Kidney glomerular epithelial cell (primary cell): ENCODE results near the gene ASB3.

Experiments used
- DNase-seq: peaks from one replicate; lab custom pipeline; 2025; lab: John Stamatoyannopoulos, UW

The ASB3 gene

DNA sequence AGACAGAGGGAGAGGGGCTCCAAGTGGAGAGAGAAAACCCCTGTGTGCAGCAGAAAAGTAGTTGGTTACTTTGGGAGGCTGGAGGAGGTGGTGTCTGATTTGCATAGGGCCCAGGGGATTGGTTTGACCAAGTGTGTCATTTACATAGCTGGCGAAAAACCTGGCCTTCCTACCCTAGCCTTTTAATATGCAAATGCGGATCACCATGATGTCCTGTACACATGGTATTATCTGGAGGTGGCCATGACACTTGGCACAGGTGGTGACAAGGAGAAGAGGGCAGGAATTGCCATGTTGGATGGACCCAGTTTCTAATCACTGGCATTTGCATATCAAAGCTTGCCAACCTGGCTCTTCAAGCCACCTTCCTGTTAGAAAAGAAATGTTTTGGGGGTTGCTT, 140.0 kb downstream of the ASB3 start:
- DNase-seq = no peak

DNA sequence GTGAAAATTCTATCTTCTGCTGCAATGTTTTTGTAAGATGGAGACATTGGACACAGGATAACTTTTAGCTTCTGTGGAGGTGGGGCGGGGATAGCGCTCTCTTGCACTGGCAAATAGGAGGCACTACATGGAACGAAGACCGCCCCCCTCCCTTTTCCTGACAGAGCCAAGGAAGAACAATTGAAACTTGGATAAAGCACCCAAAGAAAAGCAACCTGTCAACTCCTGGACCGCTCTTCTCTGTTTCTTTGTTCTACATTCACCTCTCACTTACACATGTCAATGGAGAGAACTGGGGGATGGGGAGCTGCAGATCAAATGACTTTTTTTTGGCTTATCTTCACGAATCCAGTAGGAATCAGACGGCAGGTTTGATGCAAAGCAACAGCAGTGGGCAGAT, 145.5 kb downstream of the ASB3 start:
- DNase-seq = no peak

DNA sequence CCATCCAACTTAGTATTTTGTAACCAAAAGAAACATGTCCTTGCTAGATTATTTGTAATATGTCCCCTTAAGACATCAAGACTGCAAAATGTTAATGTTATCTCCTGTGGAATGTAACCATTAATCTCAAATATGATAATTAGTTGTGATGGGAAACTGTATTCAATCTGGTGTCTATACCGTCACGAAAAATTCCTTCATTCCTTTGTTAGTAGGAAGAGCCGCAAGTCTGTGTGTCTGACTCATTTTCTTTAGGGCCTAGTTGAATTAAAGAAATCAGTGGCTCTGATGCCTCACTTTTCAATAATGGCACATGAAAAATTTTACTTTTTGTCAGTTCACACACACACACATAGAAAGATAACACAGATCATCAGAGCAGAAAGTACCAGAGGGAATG, 146.3 kb downstream of the ASB3 start:
- DNase-seq = no peak

DNA sequence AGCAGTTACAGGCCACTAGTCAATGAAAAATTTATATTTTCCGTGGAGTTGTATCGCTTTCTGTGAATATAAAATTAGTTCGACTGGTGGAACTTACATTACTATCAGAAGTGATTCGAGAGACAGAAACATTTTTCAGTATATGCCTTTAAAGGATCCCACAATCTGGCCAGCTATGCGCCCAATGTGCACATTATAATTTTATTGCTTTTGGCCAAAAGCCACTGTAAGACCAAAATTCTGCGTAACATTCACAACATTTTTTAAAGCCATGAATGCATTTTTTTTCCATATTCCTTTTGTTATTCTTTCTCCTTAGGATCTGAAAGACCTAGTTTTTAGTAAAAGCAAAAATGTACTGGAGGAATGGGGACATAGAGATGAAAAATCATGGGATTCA, 150.2 kb downstream of the ASB3 start:
- DNase-seq = no peak

DNA sequence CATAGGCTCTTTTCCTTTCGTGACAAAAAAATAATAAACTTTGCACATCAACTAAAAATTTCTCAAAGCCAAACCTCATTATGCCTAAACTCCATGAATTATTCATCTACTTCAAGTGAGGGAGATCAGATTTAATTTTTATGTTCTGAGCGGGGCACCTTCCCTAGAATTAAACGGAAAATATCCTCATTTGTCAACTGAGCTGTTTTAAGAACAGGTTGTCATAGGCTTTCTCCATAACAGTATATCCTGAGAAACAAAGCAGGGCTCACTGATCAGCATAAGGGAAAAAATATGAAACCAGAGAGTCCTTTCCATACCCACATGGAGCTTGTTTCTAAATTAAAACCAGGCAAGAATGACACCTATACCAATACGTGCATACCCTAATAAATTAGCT, 150.6 kb downstream of the ASB3 start:
- DNase-seq = no peak

DNA sequence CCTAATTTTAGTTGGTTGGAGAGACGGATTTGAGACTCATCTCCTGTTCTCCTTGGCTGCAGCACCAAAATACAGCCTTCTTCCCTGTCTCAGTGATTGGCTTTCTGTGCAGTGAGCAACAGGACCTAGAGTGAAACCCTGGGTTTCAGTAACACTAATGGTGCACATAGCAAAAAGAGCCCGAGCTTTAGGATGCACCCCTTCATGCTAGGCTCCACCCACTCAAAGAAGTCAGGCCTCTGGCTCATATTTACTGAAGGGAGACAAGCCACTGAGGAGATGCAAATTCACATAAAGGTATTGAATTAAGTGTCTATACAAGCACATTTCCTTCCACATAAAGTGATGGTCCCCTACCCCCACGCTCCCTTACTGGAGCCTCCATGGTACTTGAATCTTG, 151.1 kb downstream of the ASB3 start:
- DNase-seq = no peak

DNA sequence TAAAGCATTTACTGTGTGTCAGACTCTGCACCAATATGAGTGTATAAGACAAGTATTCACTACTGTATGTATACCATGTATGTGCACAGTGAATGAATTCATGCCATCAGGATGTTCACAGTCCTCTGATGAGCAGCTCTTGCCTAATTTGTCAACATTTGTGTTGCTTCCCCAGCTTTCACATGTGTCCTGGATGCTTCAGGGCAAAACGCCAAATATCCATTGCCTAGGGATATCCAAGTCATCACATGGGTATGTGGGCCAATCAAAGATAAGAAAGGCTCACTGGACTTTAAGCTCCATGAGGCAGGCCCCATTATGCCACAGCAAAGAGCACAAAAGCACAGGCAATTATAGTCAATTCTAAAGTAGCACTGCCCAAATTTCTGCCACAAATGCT, 153.3 kb downstream of the ASB3 start:
- no peak for DNase-seq

DNA sequence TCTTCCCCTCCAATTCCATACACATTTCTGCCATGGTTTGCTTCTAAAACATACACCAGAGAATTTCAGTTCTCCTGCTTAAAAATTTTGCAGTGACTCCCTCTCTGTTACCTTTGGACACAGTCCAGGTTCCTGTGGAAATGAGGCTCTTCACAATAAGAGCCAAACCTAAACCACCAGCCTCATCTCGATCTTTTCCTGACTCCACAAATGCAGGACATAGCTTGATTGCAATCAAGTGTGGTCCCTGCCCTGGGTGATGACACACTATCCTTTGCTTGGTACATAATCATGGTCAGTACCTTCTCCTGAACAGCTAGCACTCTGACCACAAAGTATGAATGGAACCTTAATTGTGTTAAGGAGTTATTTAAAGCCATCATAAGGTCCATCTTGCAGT, 154.0 kb downstream of the ASB3 start:
- peak; percentile 24 for DNase-seq

DNA sequence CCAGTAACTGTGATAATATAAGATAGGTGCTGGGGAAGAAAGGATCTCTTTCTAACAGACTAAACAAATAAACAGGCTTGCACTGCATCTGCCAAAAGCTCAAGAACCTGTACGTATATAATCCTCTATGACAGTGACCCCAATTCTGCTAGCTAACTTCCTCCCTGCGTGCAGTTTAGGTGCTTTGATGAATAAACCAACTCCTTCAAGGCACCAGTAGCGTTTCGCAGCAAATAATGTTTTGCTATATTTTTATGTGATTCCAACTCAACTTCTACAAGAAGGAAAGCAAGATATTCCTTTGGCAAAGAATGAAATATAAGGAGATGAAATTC, 154.7 kb downstream of the ASB3 start:
- DNase-seq = no peak

DNA sequence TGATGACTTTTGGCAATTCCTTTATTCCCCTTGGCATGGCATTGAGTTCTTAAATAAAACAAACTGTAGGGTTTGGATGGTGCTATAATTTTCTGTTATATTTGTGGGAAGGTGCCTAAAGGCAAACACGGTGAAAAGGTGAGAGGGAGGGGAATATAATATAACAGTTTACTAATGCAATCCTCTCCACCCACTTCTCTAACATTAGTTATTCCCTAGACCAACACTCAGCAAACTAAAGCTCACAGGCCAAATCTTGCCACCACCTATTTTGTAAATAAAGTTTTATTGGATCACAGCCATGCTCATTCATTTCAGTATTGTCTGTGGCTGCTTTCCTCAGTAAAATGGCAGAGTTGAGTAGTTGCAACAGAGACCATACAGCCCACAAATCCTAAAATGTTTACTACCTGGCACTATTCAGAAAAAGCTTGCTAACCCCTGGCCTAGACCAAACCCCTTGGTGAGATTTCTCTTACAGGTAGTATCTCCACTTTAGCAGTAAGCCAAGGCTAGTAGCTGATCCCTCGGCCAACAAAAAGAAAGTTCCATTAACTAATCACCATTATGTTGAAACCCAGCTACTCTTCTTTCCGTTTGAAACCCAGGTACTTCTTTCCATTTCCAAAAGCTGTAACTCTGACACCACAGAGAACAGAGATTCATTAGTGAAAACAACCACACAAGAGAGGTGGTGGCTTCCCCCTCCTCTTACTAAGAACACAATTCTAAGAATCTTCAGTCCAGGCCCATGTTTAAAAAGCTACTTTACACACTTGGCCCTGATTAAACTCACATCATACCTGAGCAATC, 155.2 kb downstream of the ASB3 start:
- DNase-seq = no peak

DNA sequence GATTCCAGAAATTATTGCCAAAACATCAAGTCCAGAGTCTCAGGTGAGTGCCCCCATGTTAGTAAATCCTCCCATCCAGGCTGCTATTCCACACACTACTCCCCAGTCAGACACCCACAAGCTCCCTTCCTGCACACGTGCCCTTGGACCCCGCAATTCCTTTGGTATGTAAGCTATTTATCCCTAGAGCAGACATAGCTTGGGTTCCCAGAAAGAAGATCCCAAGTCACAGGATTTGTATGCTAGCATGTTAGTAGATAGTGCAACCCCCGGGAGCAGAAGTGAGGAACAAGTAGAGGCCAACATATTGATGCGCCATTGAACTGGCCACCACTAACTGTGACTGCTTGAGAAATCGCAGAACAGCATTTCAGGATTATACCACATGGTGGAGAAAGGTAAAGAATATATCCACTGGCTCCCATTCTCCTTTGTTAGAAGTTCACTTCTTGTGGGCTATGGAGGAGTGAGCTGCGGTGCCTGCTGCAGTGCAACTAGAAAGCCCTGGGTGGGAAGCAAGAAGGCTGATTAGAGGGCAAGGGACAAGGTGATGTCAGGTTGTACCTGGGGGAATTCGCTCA, 156.6 kb downstream of the ASB3 start:
- no peak for DNase-seq

DNA sequence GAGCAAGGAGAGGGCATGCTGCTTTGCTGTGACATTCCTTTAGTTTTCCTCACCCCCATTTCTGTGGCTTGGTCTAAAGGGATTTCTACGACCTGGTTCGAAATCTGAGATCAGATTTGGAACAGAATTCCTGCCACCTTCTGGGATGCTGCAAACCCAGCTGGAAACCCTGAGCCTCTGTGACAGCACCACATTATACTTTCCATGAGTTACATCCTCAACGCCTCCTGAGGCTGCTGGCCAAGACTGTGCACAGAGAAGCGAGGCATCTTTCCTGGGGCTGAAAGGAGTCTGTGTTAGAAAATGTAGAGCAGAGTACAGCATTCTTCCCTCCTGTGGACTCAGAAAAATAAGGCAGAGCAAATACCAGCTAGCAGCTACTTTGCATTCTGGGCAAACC, 157.3 kb downstream of the ASB3 start:
- DNase-seq = no peak

DNA sequence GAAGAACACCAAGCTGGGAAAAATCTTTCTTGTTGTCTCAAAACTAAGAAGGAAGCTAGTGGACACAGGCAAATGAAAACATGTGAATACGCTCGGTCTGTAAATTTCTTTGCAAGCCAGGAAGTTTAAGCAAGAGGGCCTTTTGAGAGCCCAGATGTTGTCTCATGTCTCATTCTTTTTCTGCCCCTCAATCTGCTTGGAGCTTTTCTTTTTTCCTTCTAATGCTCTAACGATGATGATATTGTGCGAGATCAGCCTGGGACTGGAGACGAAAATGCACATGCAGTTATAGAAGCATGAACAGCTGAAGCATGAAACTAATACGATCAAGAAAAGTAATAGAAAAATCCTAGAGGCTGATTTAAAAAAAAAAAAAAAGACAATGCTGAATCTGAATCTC, 157.8 kb downstream of the ASB3 start:
- no peak for DNase-seq

DNA sequence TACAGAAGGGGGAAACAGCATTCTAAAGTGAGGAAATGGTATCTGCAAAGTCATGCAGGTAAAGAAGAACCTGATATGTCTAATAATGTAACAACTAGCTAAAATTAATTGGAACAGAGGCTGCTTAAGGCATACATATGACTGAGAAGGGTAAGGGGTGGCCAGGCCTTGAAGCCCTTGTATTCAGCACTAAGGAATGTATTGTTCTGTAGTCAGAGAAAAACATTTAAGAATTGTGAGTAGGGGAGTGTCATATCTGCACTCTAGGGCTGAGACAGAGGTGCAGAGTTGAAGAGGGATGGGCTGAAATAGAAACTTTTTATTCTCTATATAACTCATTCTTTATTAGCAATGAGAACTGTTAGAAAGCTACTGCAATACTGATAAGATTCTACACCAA, 164.6 kb downstream of the ASB3 start:
- no peak for DNase-seq

DNA sequence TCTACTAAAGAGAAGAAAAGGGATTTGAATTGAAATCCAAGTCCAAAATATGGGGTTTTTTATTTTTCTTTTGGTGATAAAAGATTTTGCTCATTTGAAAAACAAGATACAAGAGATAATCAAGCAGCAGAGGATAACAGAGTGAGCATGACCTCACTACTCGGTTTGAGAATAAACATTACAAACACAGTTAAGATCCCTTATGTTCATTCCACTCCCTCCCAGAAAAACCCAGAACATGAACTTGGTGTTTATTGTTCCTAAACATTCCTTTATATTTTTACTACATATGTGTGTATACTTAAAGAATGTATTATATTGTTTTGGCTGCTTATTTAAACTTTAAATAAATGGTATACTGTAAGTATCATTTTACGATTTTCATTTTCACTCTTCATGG, 165.8 kb downstream of the ASB3 start:
- no peak for DNase-seq
